ENCODE results near the gene ZNF22. TPM values are rescaled to one million over a fixed set of nuclear protein-coding genes. Genes with fewer than 3 reads are reported as not detected.
A peak's percentile ranks its signal among the peaks of the same experiment; 100 is the strongest.

Gene ZNF22
- total RNA-seq, 4 donors from 2014 or later = 19.2 to 35.6 (median 27.1) TPM

GRCh38 chr10:44961931-44962750, 38.6 kb upstream of the ZNF22 start:
- Histone ChIP-seq H3K4me3 (peak overlapping the region in 1 of 2 donors; percentile 82), H3K27me3 (no peaks in the 10 kb centered on the region), H3K36me3 (no peaks in the 10 kb centered on the region), H3K4me1 (peaks cover 0 to 94% (median 45%) of the 10 kb centered on the region in 3 donors), H3K27ac (peak overlapping the region in 3 of 4 donors; percentile 63 to 94 (median 94)), H3K9me3 (no peaks in the 10 kb centered on the region)
- TF ChIP-seq POLR2A (IDR thresholded peaks at IDR 0.05) = no peak
- 61% methylated on average over 3 of the region's 11 CpGs; no CpG with 5 or more reads in 1 of the 2 donors for WGBS, 2 donors (ENCODE audit: low coverage in 1 of 2)
- no peak for ATAC-seq

GRCh38 chr10:44962870-44963738, 37.6 kb upstream of the ZNF22 start:
- WGBS, 2 donors (ENCODE audit: low coverage in 1 of 2) = 70 to 86% methylated on average over 4 to 10 of the region's 19 CpGs
- Histone ChIP-seq H3K4me1 (peaks cover 0 to 94% (median 47%) of the 10 kb centered on the region in 3 donors), H3K9me3 (no peaks in the 10 kb centered on the region), H3K27ac (peak overlapping the region in 3 of 4 donors; percentile 63 to 94 (median 94)), H3K27me3 (no peaks in the 10 kb centered on the region), H3K4me3 (peak overlapping the region in 1 of 2 donors; percentile 82), H3K36me3 (no peaks in the 10 kb centered on the region)
- no peak for TF ChIP-seq POLR2A (IDR thresholded peaks at IDR 0.05)
- TF ChIP-seq, protein P1, sequence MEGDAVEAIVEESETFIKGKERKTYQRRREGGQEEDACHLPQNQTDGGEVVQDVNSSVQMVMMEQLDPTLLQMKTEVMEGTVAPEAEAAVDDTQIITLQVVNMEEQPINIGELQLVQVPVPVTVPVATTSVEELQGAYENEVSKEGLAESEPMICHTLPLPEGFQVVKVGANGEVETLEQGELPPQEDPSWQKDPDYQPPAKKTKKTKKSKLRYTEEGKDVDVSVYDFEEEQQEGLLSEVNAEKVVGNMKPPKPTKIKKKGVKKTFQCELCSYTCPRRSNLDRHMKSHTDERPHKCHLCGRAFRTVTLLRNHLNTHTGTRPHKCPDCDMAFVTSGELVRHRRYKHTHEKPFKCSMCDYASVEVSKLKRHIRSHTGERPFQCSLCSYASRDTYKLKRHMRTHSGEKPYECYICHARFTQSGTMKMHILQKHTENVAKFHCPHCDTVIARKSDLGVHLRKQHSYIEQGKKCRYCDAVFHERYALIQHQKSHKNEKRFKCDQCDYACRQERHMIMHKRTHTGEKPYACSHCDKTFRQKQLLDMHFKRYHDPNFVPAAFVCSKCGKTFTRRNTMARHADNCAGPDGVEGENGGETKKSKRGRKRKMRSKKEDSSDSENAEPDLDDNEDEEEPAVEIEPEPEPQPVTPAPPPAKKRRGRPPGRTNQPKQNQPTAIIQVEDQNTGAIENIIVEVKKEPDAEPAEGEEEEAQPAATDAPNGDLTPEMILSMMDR (IDR thresholded peaks at IDR 0.05) = peak in 3 of 4 experiments; percentile 17 to 30 (median 21)
- no peak for ATAC-seq

- WGBS, 2 donors (ENCODE audit: low coverage in 1 of 2) = 64 to 65% methylated on average over 4 to 10 of the region's 15 CpGs
- ATAC-seq = peak; percentile 2
Observed at GRCh38 chr10:44963772-44964633, 36.7 kb upstream of the ZNF22 start.

DNA sequence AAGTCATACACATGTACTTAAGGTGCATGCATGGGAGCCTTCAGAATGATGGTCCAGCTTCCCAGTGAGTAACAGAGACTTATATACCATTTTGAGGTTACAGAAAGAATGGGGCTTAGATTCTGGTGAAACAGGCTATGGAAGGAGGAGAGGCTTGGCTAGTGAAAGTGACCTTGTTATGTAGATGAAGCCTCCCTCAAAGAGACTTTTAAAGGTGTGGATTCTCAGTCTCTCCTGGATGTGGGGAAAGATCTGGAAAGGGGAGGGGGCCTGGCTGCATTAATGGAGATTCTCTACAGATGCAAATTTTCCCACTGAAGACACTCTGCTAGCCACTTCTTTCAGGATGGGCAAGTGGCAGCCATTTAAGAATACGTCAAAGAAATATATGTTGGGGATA, 35.6 kb upstream of the ZNF22 start:
- Histone ChIP-seq H3K4me1 (peaks cover 0 to 100% (median 45%) of the 10 kb centered on the region in 3 donors), H3K9me3 (no peaks in the 10 kb centered on the region), H3K27me3 (no peaks in the 10 kb centered on the region), H3K27ac (peak overlapping the region in 3 of 4 donors; percentile 50 to 94 (median 94)), H3K4me3 (peak overlapping the region in 1 of 2 donors; percentile 12), H3K36me3 (peaks cover 0 to 7% of the 10 kb centered on the region in 2 donors)
- ATAC-seq = no peak
- 86 to 91% methylated on average over 1 of the region's 1 CpG for WGBS, 2 donors (ENCODE audit: low coverage in 1 of 2)
- TF ChIP-seq POLR2A (IDR thresholded peaks at IDR 0.05) (no peak), POLR2AphosphoS5 (IDR thresholded peaks at IDR 0.05) (no peak), EP300 (IDR thresholded peaks at IDR 0.05) (no peak)
- TF ChIP-seq, protein P1 (IDR thresholded peaks at IDR 0.05) = no peak

More at GRCh38 chr10:44963772-44964633, 36.7 kb upstream of the ZNF22 start:
- Histone ChIP-seq H3K36me3 (no peaks in the 10 kb centered on the region), H3K4me1 (peaks cover 0 to 94% (median 49%) of the 10 kb centered on the region in 3 donors), H3K9me3 (no peaks in the 10 kb centered on the region), H3K27me3 (no peaks in the 10 kb centered on the region), H3K27ac (peak overlapping the region; percentile 9 to 94 (median 78)), H3K4me3 (peak overlapping the region in 1 of 2 donors; percentile 82)
- TF ChIP-seq POLR2AphosphoS5 (IDR thresholded peaks at IDR 0.05) (peak; percentile 63), EP300 (IDR thresholded peaks at IDR 0.05) (no peak), POLR2A (IDR thresholded peaks at IDR 0.05) (no peak)
- TF ChIP-seq, protein P1 (IDR thresholded peaks at IDR 0.05) = no peak

Data from gastroesophageal sphincter (tissue), 4 donors.